NCI-H2029 (cell line): ENCODE measurements around the gene ADCY7.

Experiments used
- DNase-seq: peaks from one replicate; lab custom pipeline; 2025; lab: John Stamatoyannopoulos, UW

ADCY7 gene

DNA sequence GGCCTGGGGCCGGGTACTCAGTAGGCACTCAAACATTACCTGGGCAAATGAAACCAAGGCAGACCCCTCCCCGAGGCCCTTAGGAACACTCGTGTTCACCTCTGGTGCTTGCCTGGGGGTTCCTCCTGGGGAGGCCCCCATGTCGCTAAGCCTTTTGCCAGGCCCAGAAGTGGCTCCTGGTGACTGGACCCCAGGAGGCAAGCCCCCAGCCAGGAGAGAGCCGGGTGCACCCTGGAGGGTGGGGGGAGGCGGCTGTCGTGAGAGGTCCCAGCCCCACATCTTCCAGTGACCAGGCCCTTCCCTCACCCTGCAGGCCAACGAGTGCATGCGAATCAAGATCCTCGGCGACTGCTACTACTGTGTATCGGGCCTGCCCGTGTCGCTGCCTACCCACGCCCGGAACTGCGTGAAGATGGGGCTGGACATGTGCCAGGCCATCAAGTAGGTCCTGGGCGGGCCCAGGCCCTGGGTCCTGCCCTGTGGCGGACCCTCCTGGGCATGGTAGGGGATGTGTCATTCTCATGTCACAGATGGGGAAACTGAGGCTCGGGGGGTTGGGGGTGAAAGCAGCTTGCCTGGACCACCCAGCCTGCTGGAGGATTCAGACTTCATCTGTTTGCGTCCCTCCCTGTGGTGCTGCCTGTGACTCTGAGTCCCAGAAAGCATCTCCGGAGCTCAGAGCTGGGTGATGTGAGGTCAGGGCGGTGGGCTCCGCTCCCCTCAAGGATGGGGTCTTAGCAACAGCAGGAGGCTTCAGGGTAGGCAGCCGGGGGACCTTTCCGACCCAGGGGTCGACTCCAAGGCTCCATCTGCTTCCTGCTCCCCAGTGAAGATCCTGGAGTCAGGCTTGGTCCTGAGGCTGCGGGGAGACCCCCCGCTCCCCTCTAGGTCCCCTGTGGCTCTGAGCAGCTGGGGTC is 32.5 kb downstream of the ADCY7 start:
- no peak for DNase-seq

DNA sequence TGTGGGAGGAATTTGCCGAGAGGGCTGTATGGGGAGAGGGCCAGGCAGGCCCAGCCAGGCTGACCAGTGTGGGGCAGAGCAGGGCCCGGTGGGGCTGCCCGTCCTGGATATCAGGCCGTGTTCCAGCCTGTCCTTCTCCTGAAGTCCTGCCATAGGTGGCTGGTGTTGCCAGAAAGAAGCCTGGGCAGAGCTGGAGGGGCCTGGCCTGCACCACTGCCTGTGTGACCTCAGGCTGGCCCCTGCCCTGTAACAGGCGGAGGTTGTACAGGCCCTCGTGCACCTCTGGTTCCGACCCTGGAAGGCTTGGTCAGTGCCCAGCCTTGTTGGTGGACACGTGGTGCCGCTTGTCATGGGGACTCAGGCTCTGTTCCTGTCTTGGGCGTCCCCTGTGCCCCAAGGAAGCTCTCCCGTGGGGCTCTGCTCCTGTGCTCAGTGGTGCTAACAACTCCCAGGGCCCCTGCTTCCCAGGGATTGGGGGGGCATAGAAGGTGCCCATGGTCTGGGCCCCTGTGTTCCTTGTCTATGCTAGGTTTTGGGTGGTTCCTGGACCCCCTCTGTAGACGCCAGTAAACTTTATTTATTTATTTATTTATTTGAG is 33.3 kb downstream of the ADCY7 start:
- DNase-seq = no peak

DNA sequence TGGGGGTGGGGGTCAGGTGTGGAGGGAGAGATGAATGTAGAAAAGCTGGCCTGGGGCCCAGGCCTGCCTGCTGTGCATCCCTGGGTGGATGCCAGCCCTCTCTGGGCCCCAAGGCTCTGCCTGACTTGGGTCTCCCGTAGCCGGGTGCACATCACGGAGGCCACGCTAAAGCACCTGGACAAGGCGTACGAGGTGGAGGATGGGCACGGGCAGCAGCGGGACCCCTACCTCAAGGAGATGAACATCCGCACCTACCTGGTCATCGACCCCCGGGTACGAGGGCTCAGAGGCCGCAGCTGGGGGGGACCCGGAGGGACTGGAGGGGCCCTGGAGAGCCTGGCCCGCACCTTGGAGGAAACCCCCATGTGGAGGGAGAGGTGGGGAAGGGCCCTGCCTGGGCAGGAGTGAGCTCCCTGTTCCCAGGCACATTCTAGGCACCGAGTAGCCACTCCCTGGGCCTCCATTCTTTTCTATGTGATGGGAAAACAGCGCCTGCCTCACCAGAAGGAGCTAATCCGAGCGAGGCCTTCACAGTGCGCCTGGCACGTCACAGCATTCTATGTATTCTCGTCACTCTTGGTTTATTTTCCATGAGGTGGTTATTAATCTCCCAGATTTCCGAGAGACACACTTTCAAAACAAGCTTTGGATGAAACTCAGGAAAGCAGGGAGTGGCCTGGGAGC is 34.7 kb downstream of the ADCY7 start:
- no peak for DNase-seq

DNA sequence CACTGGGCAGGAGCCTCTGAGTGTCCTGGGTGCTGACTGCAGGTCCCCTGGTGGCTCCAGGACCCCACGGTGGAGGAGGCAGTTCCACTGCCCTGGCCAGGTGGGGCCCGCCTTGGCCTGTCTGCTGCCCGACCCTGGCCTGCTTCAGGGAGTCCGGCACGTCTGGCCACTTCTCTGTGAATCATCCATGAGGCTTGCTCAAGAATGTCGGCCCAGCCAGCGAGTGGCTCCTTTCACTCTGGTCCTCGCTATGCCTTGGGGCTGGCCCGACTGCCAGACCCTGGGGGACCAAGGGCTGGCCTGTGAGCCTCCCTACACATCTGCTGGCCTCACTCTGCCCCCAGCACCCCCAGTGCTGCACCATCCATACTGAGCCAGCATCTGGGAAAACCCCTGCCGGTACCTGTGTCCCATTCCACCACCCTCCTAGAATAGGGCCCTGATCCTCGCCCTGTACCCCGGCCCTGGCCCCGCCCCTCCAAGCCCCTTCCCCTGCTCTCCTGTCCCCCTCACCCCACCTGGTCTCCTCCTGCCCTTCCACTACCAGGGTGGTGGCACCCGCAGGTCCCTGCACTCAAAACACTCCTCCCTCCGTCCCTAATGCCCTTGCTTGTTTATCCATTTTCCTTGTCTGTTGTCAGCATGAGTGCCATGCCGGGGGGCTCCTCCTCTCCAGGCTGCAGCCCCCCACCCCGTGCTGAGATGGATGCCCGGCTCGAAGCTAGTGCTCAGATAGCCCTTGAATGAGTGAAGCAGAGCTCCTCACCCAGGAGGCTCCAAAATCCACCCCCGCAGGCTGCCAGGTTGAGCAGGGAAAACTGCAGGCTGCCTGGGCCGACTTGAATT is 35.5 kb downstream of the ADCY7 start:
- DNase-seq = no peak

DNA sequence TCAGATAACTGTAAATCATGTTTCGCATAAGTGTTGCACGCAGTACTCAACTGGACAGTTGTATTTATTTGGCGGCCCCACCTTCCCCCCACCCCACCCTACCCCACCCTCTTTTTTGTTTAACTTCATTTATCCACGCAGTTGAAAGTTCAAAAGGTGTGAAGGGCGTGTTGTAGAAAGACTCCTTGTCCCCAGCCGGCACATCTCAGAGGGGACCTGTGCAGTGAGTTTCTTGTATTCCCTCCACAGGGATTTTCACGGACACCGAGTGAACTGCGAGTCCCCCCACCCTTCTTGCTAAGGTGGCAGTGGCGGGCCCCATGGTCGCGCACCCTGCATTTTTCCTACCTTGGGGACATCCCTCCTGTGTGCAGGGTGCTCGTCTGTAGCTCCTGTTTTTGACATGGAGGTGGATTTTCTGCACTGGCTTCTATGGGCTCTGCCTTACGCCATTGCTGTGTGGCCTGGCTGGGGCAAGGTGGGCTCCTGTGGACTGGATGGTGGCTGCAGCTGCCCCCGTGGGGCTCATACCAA is 36.2 kb downstream of the ADCY7 start:
- DNase-seq = no peak

DNA sequence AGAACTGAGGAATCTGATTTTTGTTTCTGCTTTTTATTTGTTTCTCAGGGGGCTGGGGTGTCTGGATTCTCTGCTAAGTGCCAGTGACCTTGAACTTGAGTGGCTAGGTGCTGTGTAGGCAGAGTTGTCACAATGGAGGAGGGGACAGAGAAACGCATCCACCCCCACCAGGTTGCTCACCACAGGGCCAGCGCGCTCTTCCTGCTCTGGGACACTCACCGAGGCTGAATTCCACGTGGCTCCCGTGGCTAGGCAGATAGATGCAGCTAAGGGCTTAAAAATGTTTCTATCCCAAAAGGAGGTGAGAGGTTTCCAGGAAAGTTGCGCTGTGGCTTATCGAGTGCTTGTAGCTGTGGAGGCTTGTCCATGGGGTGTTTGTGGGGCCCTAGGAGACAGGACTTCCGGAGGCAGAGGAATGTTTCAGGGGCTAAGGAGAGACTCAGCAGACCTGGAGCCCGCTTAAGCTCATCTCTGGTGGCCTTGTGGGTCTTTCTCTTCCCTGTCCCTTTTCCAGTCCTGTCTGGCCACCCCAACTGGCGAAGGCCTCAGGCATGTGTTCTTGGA is 36.8 kb downstream of the ADCY7 start:
- DNase-seq = no peak

DNA sequence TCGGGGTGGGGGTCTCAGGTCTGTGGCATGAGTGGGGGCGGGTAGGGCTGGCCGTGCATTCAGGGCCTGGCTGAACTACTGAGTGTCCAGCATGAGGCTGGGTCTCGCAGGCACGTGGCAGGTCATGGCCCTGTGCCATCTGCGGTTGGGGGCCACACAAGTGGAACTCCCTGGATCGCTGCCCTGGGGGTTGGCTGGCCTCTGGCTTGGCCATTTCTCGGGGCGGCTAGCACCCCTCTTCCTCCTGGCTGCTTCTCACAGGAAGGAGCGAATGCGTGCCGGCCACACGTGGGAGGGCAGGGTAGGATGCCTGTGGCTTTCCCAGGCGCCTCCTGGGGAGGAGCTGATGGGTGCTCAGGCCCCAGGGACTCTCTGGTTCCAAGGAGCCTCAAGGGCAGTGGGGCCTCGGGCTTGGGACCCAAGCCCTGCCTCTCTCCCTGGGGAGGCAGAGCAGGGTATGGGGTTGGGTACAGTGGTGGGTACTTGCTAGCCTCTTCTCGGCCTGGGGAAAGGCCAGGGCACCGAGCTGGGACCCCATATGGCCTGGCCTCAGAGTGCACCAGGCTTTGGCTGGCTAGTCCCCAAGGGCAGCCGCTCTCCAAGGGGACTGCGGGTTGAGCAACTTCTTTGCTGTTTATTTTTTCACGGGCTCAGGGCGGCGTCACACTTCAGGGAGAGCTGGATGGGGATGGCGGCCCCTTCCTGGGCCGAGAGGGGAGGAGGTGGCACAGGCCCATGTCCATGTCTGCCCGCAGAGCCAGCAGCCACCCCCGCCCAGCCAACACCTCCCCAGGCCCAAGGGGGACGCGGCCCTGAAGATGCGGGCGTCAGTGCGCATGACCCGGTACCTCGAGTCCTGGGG is 37.5 kb downstream of the ADCY7 start:
- DNase-seq = no peak

DNA sequence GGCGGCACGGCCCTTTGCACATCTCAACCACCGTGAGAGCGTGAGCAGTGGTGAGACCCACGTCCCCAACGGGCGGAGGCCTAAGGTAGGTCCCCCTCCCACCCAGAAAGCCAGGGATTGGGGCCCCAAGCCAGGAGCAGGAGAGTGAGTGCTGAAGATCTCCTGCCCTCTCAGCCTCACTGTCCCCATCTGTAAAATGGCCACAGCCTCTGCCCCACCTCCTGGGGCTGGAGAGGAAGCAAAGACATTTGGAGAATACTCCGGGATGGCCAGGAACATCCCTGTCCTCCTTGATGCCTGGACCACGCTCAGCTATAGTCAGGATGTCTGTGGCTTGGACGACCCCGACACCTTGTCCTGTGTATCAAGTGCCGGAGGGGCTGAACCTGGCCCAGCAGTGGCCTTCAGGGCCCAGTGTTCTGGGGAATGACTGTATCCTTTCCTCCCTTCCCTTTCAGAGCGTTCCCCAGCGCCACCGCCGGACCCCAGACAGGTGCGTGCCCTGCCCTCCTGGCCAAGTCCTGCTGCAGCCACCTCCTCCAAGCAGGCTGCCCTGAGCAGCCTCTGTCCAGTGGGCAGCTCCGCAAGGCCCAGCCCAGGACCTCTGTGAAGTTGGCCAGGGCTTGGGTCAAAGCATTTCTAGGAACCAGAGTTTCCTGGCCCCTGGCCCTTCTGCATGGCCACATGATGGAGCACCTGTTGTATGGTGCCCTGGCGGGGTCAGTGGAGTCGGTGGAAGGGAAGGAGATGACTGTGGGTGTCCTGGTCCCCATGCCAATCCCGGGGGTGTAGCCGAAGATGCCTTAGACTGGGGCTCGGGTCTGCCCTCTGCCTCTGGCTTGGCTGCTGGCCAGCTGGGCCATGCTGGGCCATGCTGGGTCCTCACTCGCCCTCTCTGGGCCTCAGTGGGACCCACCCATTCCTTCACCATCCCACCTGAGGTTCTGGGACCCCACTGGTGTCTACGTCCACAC is 38.4 kb downstream of the ADCY7 start:
- DNase-seq = no peak

DNA sequence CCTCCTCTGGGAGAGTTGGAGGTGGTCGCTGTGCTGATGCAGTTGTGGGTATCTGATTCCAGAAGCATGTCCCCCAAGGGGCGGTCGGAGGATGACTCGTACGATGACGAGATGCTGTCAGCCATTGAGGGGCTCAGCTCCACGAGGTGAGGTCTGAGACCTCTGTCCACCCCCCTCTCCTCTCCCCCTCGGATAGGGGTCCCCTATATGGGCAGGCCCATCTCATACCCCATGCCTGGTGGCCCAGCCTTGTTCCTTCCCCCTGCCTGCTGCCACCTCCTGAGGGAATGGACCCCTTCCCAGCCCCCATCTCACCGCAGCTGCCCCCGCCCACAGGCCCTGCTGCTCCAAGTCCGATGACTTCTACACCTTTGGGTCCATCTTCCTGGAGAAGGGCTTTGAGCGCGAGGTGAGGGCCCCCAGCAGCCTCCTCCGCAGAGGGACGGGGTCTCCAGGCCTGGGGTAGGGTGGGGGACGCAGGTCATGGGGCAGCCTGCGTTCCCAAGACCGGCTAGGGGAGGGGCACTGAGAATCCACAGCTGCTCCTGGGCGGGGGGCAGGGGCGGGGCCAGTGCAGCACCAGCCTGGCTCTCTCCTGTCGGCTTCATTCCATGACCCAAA is 39.2 kb downstream of the ADCY7 start:
- DNase-seq = no peak

DNA sequence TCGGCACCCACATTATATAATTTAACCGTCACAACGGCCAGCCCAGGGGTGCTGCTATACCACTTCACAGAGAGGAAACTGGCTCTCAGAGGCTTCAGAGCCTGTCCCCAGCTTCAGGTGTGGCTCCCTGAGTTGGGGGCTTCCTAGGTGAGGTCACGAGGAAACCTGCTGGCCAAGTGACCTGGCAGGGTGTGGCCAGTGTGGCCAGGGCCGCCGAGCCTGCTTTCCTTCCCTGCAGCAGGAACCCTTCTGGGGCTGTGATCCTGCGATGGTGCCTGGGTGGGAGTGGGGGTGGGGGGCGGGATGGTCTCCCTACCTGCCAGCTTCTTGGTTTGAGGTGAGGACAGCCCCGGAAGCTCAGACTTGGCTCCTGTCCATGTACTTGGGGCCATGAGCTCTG is 39.9 kb downstream of the ADCY7 start:
- no peak for DNase-seq

DNA sequence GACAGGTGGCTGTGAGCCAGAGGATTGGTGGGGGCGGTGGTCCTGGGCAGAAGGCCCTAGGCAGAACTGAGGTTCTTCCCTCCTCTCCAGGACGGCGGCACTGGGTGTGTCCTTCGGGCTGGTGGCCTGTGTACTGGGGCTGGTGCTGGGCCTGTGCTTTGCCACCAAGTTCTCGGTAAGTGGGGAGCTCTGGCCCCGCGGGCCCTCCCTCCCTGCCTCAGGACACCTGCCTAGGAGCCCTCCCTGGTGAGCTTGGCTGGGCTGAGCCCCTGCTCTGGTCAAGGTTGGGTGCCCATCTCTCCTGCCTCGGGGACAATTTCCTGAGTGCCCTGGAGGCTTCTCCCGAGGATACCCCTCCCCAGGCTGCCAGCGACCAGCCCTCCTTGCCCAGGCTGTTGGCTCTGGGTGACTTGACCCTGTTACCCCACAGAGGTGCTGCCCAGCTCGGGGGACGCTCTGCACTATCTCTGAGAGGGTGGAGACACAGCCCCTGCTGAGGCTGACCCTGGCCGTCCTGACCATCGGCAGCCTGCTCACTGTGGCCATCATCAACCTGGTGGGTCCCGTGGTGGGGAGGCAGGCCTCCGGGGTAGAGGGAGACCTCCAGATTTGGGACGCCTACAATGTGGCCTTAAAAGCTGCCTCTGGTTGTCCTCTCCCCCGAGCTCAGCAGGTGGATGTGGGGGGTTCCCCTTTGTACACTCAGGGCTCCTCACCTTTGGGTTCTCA is 42.0 kb downstream of the ADCY7 start:
- DNase-seq = no peak

DNA sequence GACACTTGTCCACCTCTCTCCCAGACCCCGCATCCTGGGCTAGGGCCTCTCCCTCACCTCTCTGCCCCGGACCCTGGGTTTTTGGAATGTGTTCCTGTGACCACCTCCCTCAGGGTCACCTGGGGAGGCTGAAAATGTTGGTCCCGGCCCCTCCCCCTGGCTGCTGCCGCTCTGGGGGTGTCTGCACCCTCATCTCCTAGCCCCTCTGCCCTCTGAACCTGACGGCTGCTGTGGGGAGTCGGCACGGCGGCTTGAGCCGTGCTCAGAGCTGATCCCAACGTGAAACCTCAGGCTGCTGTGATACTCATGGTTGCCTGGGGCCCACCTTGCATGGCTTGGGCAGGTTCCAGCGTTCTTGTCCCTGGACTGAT is 42.8 kb downstream of the ADCY7 start:
- DNase-seq = no peak

DNA sequence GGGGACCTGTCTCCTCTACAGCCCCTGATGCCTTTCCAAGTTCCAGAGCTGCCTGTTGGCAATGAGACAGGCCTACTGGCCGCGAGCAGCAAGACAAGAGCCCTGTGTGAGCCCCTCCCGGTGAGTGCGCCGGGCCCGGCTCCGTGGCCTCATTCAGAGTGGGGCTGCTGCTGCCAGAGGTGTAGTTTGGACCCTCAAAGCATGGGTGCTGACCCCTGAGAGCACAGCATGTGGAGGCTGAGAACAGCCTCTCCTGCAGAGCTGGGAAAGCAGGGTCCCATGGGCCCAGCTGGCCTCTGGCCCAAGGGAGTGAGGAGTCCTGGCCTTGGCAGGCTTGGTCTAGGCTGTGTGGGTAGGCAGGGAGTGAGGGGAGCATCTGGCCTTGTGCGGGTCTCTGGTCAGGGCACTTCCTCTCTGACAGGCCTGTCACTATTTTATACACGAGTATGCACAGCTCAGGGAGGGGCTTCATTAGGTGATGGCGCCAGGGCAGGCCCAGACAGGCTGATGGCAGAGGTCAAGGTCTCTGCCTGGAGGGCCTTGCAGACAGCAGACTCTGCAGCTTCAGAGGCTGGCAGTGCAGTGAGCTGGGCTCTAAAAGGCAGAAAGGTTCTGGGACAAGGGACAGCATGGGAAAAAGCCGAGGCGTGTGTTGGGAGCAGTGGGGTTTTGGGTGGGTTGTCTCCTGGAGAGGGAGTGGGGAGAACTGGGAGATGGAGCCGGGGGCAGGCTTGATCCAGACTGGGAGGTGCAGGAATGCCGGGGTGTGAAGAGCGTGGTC is 43.4 kb downstream of the ADCY7 start:
- no peak for DNase-seq

DNA sequence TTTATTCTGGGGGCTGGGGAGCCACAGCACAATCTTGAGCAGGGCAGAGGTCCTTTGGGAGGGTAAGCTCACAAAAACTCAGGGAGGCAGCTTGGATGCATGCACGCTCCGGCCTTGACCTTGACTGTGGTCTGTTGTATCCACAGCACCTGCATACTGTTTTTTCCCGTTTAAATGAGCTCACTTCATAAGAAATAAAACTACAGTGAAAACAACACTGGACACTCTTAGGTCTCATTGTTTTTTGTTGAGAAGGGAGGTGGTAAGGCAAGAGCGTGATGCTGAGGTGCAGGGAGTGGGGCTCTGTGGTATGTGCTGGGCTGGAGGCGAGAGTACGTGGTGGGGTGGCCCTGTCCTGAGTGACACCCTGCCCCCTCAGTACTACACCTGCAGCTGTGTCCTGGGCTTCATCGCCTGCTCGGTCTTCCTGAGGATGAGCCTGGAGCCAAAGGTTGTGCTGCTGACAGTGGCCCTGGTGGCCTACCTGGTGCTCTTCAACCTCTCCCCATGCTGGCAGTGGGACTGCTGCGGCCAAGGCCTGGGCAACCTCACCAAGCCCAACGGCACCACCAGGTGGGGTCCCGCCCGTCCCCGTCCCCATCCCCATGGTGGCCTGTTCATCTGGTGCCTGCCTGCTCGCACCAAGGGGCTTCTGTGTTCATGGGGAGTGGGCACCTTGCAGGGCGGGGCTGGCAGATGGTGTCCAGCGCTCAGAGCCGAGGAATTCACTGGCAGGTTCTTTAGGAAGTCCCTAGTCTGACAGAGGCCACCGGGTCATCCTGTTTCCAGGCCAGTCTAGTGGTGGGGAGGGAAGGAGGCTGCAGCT is 44.2 kb downstream of the ADCY7 start:
- DNase-seq = no peak

DNA sequence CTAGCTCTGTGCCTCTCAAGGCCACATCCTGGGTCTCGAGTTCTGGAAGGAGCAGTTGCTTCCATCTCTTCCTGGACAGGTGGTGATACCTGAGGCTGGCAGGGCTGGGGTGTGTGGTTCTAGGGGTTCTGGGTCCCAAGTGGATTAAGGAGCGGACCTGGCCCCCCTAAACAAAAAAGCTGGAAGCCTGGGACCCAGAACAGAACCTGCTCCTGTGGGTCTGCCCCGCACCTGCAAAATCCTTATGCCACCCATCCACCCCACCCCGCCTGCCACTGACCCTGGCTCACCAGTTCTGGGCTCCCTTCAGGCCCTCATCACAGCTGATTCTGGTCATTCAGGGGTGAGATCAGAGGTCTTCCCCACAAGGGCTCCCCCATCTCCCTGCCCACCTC is 44.8 kb downstream of the ADCY7 start:
- DNase-seq = no peak

DNA sequence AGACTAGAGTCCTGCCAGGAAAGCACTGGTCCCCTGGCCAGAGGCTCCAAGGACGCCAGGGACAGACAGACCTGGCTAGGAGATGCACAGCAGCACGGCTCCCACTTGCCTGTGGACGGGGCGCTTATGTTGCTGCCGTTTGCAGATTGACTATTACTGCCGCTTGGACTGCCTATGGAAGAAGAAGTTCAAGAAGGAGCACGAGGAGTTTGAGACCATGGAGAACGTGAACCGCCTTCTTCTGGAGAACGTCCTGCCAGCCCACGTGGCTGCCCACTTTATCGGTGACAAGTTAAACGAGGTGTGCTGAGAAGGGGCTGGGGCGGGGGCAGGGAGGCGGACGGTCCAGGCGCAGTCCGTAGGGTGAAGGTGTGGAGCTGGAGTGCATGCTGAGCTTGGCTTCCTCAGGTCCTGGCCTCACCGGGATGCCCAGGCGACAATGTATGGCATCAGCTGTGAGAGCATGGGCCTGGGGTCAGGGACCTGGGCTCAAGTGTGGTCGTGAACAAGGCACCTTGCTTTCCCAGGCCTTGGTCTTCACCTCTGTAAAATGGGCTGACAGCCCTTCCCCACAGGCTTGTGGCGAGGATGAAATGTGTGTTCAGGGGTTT is 45.6 kb downstream of the ADCY7 start:
- DNase-seq = no peak
